HG03280 (cell line): ENCODE measurements around the gene RNPC3.

Source experiments
- ATAC-seq: cut with Tn5 transposase; IDR thresholded peaks from one replicate; pipeline ENCODE4 v1.9.1; 2021; ENCODE audit warnings: mild to moderate bottlenecking, moderate library complexity; ENCODE audit not compliant: unreplicated experiment

RNPC3 gene

GRCh38 chr1:103525607-103526507, at the start of gene RNPC3:
TSS of gene RNPC3 (plus strand) at chr1:103525699. CDS start at chr1:103526071, 372 bp downstream.
- ATAC-seq, result peak; percentile 76

GRCh38 chr1:103477101-103477500, 48.4 kb upstream of the RNPC3 start:
- ATAC-seq, result no peak

- no peak for ATAC-seq
These were observed 35.6 kb upstream of the RNPC3 start for GRCh38 chr1:103489935-103490334.

- no peak for ATAC-seq
These were observed 33.4 kb upstream of the RNPC3 start for GRCh38 chr1:103492003-103492625.

- ATAC-seq, result no peak
These were observed 29.4 kb upstream of the RNPC3 start for GRCh38 chr1:103496014-103496635.

- ATAC-seq, result no peak
These were observed 28.1 kb upstream of the RNPC3 start for GRCh38 chr1:103497404-103497803.

- no peak for ATAC-seq
These were observed 16.2 kb upstream of the RNPC3 start for GRCh38 chr1:103509250-103509649.

GRCh38 chr1:103513711-103514110, 11.8 kb upstream of the RNPC3 start:
- ATAC-seq, result no peak

- ATAC-seq, result peak; percentile 77
These were observed 10.5 kb upstream of the RNPC3 start for GRCh38 chr1:103514920-103515503.

GRCh38 chr1:103516283-103516682, 9.2 kb upstream of the RNPC3 start:
- no peak for ATAC-seq

- no peak for ATAC-seq
These were observed 8.8 kb upstream of the RNPC3 start for GRCh38 chr1:103516693-103517092.

GRCh38 chr1:103517380-103518047, 8.0 kb upstream of the RNPC3 start:
- ATAC-seq, result peak; percentile 75

- no peak for ATAC-seq
These were observed 4.7 kb upstream of the RNPC3 start for GRCh38 chr1:103520822-103521221.

GRCh38 chr1:103523346-103523745, 2.2 kb upstream of the RNPC3 start:
- no peak for ATAC-seq

GRCh38 chr1:103525114-103525606, 339 bp upstream of the RNPC3 start:
- peak; percentile 56 for ATAC-seq

GRCh38 chr1:103527331-103527730, 1.8 kb downstream of the RNPC3 start:
- ATAC-seq, result no peak

- ATAC-seq, result no peak
These were observed 4.2 kb downstream of the RNPC3 start for GRCh38 chr1:103529746-103530145.

GRCh38 chr1:103538226-103538625, 12.7 kb downstream of the RNPC3 start:
- no peak for ATAC-seq

- no peak for ATAC-seq
These were observed 15.9 kb downstream of the RNPC3 start for GRCh38 chr1:103541431-103541830.

GRCh38 chr1:103546496-103546895, 21.0 kb downstream of the RNPC3 start:
- ATAC-seq, result no peak

GRCh38 chr1:103547840-103548239, 22.3 kb downstream of the RNPC3 start:
- no peak for ATAC-seq
